SK-N-SH treated with all-trans-retinoic acid at 6 μM for 48 hours (cell line): Measurements from ENCODE around the gene SLC8A3.

Source experiments
- ATAC-seq: fragments of 200-7000 bp; cut with Tn5 transposase; 3 replicates; pipeline ENCODE4 v1.9.1; 2020; ENCODE audit warnings: mild to moderate bottlenecking, moderate library complexity
- ARNTL ChIP-seq: fragments of 450-650 bp; formaldehyde crosslinking; IDR thresholded peaks from 2 replicates; pipeline ENCODE4 v1.5.0; 2020; ENCODE audit warnings: low read depth, mild to moderate bottlenecking, moderate library complexity, borderline replicate concordance
- BACH2 ChIP-seq: fragments of 250-450 bp; sonication (Bioruptor Pico); IDR thresholded peaks from 2 replicates; pipeline ENCODE4 v1.9.0; 2021; ENCODE audit warnings: mild to moderate bottlenecking, borderline replicate concordance
- CSDC2 ChIP-seq: fragments of 250-450 bp; sonication (Bioruptor Pico); IDR thresholded peaks from 2 replicates; pipeline ENCODE4 v1.5.0; 2020; ENCODE audit warnings: mild to moderate bottlenecking, moderate library complexity
- ESRRG ChIP-seq: fragments of 250-450 bp; sonication (Bioruptor Pico); IDR thresholded peaks from 2 replicates; pipeline ENCODE4 v1.6.1; 2021; ENCODE audit warnings: mild to moderate bottlenecking
- GLIS3 ChIP-seq: fragments of 250-450 bp; sonication (Bioruptor Pico); IDR thresholded peaks from 2 replicates; pipeline ENCODE4 v1.5.0; 2020; ENCODE audit warnings: mild to moderate bottlenecking, moderate library complexity
- ISL1 ChIP-seq: fragments of 250-450 bp; sonication (Bioruptor Pico); IDR thresholded peaks from 2 replicates; pipeline ENCODE4 v2.1.2; 2022; ENCODE audit warnings: mild to moderate bottlenecking, moderate library complexity
- OSR1 ChIP-seq: fragments of 250-450 bp; sonication (Bioruptor Pico); IDR thresholded peaks from 2 replicates; pipeline ENCODE4 v1.8.0; 2022; ENCODE audit warnings: moderate library complexity, mild to moderate bottlenecking, inconsistent platforms
- PPARA ChIP-seq: fragments of 250-450 bp; sonication (Bioruptor Pico); IDR thresholded peaks from 2 replicates; pipeline ENCODE4 v1.5.0; 2020; ENCODE audit warnings: mild to moderate bottlenecking, borderline replicate concordance
- RARB ChIP-seq: fragments of 250-450 bp; sonication (Bioruptor Pico); IDR thresholded peaks from 2 replicates; pipeline ENCODE4 v1.8.0; 2021; ENCODE audit warnings: mild to moderate bottlenecking, moderate library complexity
- SNAI2 ChIP-seq: fragments of 250-450 bp; sonication (Bioruptor Pico); IDR thresholded peaks from 2 replicates; pipeline ENCODE4 v1.5.0; 2020; ENCODE audit warnings: mild to moderate bottlenecking, moderate library complexity
- TCF4 ChIP-seq: fragments of 250-450 bp; sonication (Bioruptor Pico); IDR thresholded peaks from 2 replicates; pipeline ENCODE4 v1.8.0; 2021; ENCODE audit warnings: mild to moderate bottlenecking, moderate library complexity, borderline replicate concordance
- TOX ChIP-seq: fragments of 250-450 bp; sonication (Bioruptor Pico); IDR thresholded peaks from 2 replicates; pipeline ENCODE4 v1.8.0; 2021; ENCODE audit warnings: mild to moderate bottlenecking, moderate library complexity, borderline replicate concordance
- ZC3H10 ChIP-seq: fragments of 250-450 bp; sonication (Bioruptor Pico); IDR thresholded peaks from 2 replicates; pipeline ENCODE4 v1.5.1; 2021; ENCODE audit warnings: mild to moderate bottlenecking, moderate library complexity
- ZFP3 ChIP-seq: fragments of 250-450 bp; sonication (Bioruptor Pico); IDR thresholded peaks from 2 replicates; pipeline ENCODE4 v1.5.0; 2020; ENCODE audit warnings: mild to moderate bottlenecking, moderate library complexity
- ZNF565 ChIP-seq: fragments of 450-650 bp; formaldehyde crosslinking; conservative IDR thresholded peaks from 2 replicates; pipeline ENCODE4 v1.5.0; 2020; ENCODE audit warnings: low read depth, mild to moderate bottlenecking, moderate library complexity
- ZNF70 ChIP-seq: fragments of 450-650 bp; formaldehyde crosslinking; IDR thresholded peaks from 2 replicates; pipeline ENCODE4 v1.5.0; 2020; ENCODE audit warnings: mild to moderate bottlenecking, moderate library complexity
- ZNF8 ChIP-seq: fragments of 450-650 bp; formaldehyde crosslinking; IDR thresholded peaks from 2 replicates; pipeline ENCODE4 v1.5.0; 2020; ENCODE audit warnings: mild to moderate bottlenecking, moderate library complexity
- TF ChIP-seq, protein P1 (sequence below): fragments of 250-450 bp; sonication (Bioruptor Pico); IDR thresholded peaks from 2 replicates; pipeline ENCODE4 v1.5.0; 2020; ENCODE audit warnings: mild to moderate bottlenecking, moderate library complexity
- TF ChIP-seq, protein P2 (sequence below): fragments of 250-450 bp; sonication (Bioruptor Pico); IDR thresholded peaks from 2 replicates; pipeline ENCODE4 v1.8.0; 2020; ENCODE audit warnings: mild to moderate bottlenecking, moderate library complexity, borderline replicate concordance
- TF ChIP-seq, protein P3 (sequence below): fragments of 250-450 bp; sonication (Bioruptor Pico); IDR thresholded peaks from 2 replicates; pipeline ENCODE4 v1.5.1; 2020; ENCODE audit warnings: low read depth, mild to moderate bottlenecking, moderate library complexity
- TF ChIP-seq, protein P4 (sequence below): fragments of 250-450 bp; sonication (Bioruptor Pico); IDR thresholded peaks from 2 replicates; pipeline ENCODE4 v1.5.1; 2021; ENCODE audit warnings: mild to moderate bottlenecking, moderate library complexity
- TF ChIP-seq, protein P5 (sequence below): fragments of 250-450 bp; sonication (Bioruptor Pico); IDR thresholded peaks from 2 replicates; pipeline ENCODE4 v1.8.0; 2021; ENCODE audit warnings: low read depth, mild to moderate bottlenecking, moderate library complexity, borderline replicate concordance

The SLC8A3 gene

DNA sequence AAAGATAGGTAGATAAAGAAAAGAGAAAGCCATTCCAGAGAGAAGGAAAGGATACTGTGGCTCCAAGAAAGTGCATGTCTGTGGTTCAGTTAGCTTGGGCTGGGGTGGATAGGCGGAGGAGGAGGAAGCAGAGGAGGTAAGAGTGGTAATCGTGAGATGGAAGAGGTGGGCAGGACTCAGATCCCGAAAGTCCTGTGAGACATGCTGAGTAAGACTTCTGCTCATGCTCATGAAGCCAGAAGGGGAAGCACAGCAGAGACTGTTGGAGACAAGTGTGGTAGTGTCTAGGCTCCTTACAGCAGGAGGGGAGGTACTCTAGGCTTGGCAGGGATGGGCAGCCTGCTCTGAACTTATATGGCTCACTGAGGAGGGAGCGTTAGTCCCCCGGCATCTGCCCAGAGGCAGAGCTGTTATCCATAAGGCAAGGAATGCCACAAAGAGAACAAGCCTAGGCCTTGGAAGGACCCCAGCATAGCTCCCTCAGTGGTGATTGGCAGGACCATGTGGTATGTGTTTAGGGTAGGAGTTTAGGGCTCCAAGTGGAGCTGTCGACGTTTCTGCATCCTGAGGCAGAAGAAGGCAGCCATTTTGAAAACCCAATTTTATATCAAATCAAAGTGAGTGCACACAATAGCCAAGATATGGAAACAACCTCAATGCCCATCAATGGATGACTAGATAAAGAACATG, 174.2 kb downstream of the SLC8A3 start:
- no peak for ATAC-seq
- TF ChIP-seq TCF4 (CRISPR knock-in tag) (no peak), OSR1 (CRISPR knock-in tag) (no peak), BACH2 (CRISPR knock-in tag) (no peak), CSDC2 (CRISPR knock-in tag) (no peak), ESRRG (CRISPR knock-in tag) (no peak), PPARA (CRISPR knock-in tag) (no peak), TOX (CRISPR knock-in tag) (no peak), SNAI2 (CRISPR knock-in tag) (no peak), ZC3H10 (CRISPR knock-in tag) (no peak), RARB (no peak), ZNF70 (CRISPR knock-in tag) (no peak), GLIS3 (CRISPR knock-in tag) (no peak), ARNTL (CRISPR knock-in tag) (no peak), ZFP3 (CRISPR knock-in tag) (no peak)
- TF ChIP-seq, protein P1, sequence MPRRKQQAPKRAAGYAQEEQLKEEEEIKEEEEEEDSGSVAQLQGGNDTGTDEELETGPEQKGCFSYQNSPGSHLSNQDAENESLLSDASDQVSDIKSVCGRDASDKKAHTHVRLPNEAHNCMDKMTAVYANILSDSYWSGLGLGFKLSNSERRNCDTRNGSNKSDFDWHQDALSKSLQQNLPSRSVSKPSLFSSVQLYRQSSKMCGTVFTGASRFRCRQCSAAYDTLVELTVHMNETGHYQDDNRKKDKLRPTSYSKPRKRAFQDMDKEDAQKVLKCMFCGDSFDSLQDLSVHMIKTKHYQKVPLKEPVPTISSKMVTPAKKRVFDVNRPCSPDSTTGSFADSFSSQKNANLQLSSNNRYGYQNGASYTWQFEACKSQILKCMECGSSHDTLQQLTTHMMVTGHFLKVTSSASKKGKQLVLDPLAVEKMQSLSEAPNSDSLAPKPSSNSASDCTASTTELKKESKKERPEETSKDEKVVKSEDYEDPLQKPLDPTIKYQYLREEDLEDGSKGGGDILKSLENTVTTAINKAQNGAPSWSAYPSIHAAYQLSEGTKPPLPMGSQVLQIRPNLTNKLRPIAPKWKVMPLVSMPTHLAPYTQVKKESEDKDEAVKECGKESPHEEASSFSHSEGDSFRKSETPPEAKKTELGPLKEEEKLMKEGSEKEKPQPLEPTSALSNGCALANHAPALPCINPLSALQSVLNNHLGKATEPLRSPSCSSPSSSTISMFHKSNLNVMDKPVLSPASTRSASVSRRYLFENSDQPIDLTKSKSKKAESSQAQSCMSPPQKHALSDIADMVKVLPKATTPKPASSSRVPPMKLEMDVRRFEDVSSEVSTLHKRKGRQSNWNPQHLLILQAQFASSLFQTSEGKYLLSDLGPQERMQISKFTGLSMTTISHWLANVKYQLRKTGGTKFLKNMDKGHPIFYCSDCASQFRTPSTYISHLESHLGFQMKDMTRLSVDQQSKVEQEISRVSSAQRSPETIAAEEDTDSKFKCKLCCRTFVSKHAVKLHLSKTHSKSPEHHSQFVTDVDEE (CRISPR knock-in tag): no peak
- TF ChIP-seq, protein P2, sequence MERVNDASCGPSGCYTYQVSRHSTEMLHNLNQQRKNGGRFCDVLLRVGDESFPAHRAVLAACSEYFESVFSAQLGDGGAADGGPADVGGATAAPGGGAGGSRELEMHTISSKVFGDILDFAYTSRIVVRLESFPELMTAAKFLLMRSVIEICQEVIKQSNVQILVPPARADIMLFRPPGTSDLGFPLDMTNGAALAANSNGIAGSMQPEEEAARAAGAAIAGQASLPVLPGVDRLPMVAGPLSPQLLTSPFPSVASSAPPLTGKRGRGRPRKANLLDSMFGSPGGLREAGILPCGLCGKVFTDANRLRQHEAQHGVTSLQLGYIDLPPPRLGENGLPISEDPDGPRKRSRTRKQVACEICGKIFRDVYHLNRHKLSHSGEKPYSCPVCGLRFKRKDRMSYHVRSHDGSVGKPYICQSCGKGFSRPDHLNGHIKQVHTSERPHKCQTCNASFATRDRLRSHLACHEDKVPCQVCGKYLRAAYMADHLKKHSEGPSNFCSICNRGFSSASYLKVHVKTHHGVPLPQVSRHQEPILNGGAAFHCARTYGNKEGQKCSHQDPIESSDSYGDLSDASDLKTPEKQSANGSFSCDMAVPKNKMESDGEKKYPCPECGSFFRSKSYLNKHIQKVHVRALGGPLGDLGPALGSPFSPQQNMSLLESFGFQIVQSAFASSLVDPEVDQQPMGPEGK (CRISPR knock-in tag): no peak
- TF ChIP-seq, protein P3, sequence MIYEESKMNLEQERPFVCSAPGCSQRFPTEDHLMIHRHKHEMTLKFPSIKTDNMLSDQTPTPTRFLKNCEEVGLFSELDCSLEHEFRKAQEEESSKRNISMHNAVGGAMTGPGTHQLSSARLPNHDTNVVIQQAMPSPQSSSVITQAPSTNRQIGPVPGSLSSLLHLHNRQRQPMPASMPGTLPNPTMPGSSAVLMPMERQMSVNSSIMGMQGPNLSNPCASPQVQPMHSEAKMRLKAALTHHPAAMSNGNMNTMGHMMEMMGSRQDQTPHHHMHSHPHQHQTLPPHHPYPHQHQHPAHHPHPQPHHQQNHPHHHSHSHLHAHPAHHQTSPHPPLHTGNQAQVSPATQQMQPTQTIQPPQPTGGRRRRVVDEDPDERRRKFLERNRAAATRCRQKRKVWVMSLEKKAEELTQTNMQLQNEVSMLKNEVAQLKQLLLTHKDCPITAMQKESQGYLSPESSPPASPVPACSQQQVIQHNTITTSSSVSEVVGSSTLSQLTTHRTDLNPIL: no peak
- TF ChIP-seq, protein P4, sequence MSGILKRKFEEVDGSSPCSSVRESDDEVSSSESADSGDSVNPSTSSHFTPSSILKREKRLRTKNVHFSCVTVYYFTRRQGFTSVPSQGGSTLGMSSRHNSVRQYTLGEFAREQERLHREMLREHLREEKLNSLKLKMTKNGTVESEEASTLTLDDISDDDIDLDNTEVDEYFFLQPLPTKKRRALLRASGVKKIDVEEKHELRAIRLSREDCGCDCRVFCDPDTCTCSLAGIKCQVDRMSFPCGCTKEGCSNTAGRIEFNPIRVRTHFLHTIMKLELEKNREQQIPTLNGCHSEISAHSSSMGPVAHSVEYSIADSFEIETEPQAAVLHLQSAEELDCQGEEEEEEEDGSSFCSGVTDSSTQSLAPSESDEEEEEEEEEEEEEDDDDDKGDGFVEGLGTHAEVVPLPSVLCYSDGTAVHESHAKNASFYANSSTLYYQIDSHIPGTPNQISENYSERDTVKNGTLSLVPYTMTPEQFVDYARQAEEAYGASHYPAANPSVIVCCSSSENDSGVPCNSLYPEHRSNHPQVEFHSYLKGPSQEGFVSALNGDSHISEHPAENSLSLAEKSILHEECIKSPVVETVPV (CRISPR knock-in tag): no peak

DNA sequence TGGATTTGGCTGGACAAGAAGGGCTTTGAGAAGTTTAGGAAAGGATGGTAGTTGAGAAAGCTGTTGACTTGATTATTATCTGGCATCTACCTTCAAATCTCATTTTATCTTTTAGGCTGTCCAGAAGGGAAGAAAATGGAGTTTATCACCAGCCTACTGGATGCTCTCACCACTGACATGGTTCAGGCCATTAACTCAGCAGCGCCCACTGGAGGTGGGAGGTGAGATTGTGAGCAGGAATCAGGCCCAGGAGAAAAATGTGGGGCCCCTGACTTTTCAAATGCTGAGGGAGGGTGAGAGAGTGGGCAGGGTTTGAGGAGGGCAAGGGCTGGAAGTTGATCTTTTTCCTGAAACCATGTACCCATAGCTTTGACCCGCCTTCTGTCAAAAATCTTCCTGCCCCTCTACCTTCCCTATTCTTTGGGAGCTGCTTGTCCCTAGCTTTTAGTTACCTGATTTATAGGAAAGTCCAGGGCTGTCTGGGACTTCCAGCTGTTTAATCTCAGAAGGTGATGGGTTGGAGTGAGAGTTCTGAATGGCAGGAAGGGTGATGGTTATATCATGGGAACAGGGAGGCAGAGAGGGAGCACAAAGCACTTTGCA, 175.4 kb downstream of the SLC8A3 start:
- ATAC-seq: no peak
- TF ChIP-seq ZFP3 (CRISPR knock-in tag): no peak
- TF ChIP-seq ZNF565 (CRISPR knock-in tag): no peak
- no peak for TF ChIP-seq ESRRG (CRISPR knock-in tag)
- no peak for TF ChIP-seq ZC3H10 (CRISPR knock-in tag)
- TF ChIP-seq, protein P4 (CRISPR knock-in tag): no peak
- TF ChIP-seq, protein P1 (CRISPR knock-in tag): no peak
- no peak for TF ChIP-seq ISL1 (CRISPR knock-in tag)
- TF ChIP-seq, protein P3: no peak
- TF ChIP-seq BACH2 (CRISPR knock-in tag): no peak
- TF ChIP-seq, protein P5, sequence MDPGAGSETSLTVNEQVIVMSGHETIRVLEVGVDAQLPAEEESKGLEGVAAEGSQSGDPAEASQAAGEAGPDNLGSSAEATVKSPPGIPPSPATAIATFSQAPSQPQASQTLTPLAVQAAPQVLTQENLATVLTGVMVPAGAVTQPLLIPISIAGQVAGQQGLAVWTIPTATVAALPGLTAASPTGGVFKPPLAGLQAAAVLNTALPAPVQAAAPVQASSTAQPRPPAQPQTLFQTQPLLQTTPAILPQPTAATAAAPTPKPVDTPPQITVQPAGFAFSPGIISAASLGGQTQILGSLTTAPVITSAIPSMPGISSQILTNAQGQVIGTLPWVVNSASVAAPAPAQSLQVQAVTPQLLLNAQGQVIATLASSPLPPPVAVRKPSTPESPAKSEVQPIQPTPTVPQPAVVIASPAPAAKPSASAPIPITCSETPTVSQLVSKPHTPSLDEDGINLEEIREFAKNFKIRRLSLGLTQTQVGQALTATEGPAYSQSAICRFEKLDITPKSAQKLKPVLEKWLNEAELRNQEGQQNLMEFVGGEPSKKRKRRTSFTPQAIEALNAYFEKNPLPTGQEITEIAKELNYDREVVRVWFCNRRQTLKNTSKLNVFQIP (CRISPR knock-in tag): no peak
- no peak for TF ChIP-seq ARNTL (CRISPR knock-in tag)
- no peak for TF ChIP-seq ZNF70 (CRISPR knock-in tag)
- TF ChIP-seq RARB: no peak
- TF ChIP-seq TCF4 (CRISPR knock-in tag): no peak
- no peak for TF ChIP-seq ZNF8 (CRISPR knock-in tag)
